Muscle layer of duodenum (tissue), 2 donors: Measurements from ENCODE around the gene KCNQ5.

Source experiments
- H3K27ac ChIP-seq: one replicate; pipeline ENCODE4 v1.7.0; 2013; ENCODE audit warnings: mild to moderate bottlenecking, low read length
- H3K27me3 ChIP-seq: one replicate; pipeline ENCODE4 v1.7.0; 2013; ENCODE audit warnings: low read depth, mild to moderate bottlenecking, control low read depth, low read length
- H3K36me3 ChIP-seq, 2 donors: one replicate each; pipeline ENCODE4 v1.7.0; 2013; ENCODE audit warnings: low read length in 2 of 2, control low read depth in 1 of 2, mild to moderate bottlenecking in 1 of 2; ENCODE audit not compliant: insufficient read depth in 2 of 2, control insufficient read depth in 1 of 2
- H3K4me1 ChIP-seq, 2 donors: one replicate each; pipeline ENCODE4 v1.7.0; 2013; ENCODE audit warnings: low read length in 2 of 2, mild to moderate bottlenecking in 2 of 2, control low read depth in 1 of 2, moderate library complexity in 1 of 2; ENCODE audit not compliant: insufficient read depth in 2 of 2, control insufficient read depth in 1 of 2
- H3K4me3 ChIP-seq, 2 donors: one replicate each; pipeline ENCODE4 v1.7.0; 2013; ENCODE audit warnings: low read length in 2 of 2, low read depth in 1 of 2, mild to moderate bottlenecking in 1 of 2
- H3K9me3 ChIP-seq, 2 donors: one replicate each; pipeline ENCODE4 v1.7.0; 2013; ENCODE audit warnings: low read length in 2 of 2, control low read depth in 1 of 2, mild to moderate bottlenecking in 1 of 2; ENCODE audit not compliant: control insufficient read depth in 1 of 2
- donor health status: healthy.

KCNQ5 gene

GRCh38 chr6:73027691-73028090, 405.8 kb downstream of the KCNQ5 start:
- Histone ChIP-seq H3K4me1 (no peaks in the 10 kb centered on the region), H3K27ac (no peak overlapping the region), H3K36me3 (no peaks in the 10 kb centered on the region), H3K9me3 (no peaks in the 10 kb centered on the region), H3K27me3 (no peaks in the 10 kb centered on the region), H3K4me3 (no peak overlapping the region)

- Histone ChIP-seq H3K4me3 (no peak overlapping the region), H3K27me3 (no peaks in the 10 kb centered on the region), H3K4me1 (no peaks in the 10 kb centered on the region), H3K27ac (no peak overlapping the region), H3K36me3 (no peaks in the 10 kb centered on the region), H3K9me3 (no peaks in the 10 kb centered on the region)
Observed at GRCh38 chr6:73028124-73028766, 406.4 kb downstream of the KCNQ5 start.

DNA sequence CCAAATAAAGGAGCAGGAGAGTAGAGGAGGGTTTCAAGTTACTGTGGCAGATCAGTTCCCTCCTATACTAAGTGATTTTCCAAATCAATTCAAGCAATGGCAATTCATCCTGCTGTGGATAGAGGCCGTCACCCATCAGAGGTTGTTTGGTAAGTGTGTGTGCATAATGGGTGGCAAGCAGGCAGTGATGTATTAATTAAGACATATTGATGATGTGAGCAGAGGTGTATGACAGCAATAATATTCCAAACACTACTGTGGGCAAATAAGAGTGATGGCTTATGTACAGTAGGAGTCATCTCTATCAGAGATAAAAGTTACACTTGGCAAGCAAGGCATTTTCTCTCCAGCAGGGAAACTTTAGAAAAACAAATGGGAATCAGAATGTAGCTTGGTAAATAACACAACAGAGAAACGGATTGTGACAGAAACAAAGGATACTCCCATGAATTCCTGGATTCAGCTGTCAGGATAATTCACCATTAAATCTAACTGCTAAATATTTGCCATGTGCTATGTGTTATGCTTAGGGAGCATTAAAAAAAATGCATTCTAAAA, 407.1 kb downstream of the KCNQ5 start:
- H3K9me3 ChIP-seq, result no peaks in the 10 kb centered on the region
- H3K36me3 ChIP-seq, result no peaks in the 10 kb centered on the region
- no peak overlapping the region for H3K27ac ChIP-seq
- H3K27me3 ChIP-seq, result no peaks in the 10 kb centered on the region
- no peak overlapping the region for H3K4me3 ChIP-seq
- no peaks in the 10 kb centered on the region for H3K4me1 ChIP-seq

- no peaks in the 10 kb centered on the region for H3K9me3 ChIP-seq
Observed at GRCh38 chr6:73030257-73030656, 408.4 kb downstream of the KCNQ5 start.

GRCh38 chr6:73030791-73031782, 409.2 kb downstream of the KCNQ5 start:
- H3K36me3 ChIP-seq, result no peaks in the 10 kb centered on the region
- no peak overlapping the region for H3K27ac ChIP-seq
- no peak overlapping the region for H3K4me3 ChIP-seq
- no peaks in the 10 kb centered on the region for H3K9me3 ChIP-seq
- no peaks in the 10 kb centered on the region for H3K27me3 ChIP-seq
- no peaks in the 10 kb centered on the region for H3K4me1 ChIP-seq

More at GRCh38 chr6:73030257-73030656, 408.4 kb downstream of the KCNQ5 start:
- Histone ChIP-seq H3K27me3 (no peaks in the 10 kb centered on the region), H3K4me3 (no peak overlapping the region), H3K27ac (no peak overlapping the region), H3K4me1 (no peaks in the 10 kb centered on the region), H3K36me3 (no peaks in the 10 kb centered on the region)

GRCh38 chr6:73032586-73032985, 410.7 kb downstream of the KCNQ5 start:
- no peaks in the 10 kb centered on the region for H3K9me3 ChIP-seq
- H3K4me1 ChIP-seq, result no peaks in the 10 kb centered on the region
- no peaks in the 10 kb centered on the region for H3K36me3 ChIP-seq
- H3K4me3 ChIP-seq, result no peak overlapping the region
- H3K27ac ChIP-seq, result no peak overlapping the region
- no peaks in the 10 kb centered on the region for H3K27me3 ChIP-seq

DNA sequence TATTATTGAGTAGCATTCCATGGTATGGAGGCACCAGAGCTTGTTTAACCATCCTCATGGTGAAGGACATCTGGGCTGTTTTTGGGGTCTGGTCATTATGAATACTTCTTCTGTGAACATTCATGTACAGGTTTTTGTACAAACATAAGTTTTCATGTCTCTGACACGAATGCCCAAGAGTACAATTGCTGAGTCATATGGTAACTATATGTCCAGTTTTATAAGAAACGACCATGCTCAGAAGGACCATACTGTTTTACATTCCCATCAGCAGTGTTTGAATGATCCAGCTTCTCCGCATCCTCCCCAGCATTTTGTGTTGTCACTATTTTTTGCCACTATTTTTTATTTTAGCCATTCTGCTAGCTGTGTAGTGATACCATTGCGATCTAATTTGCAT, 414.8 kb downstream of the KCNQ5 start:
- Histone ChIP-seq H3K9me3 (no peaks in the 10 kb centered on the region), H3K36me3 (no peaks in the 10 kb centered on the region), H3K4me3 (no peak overlapping the region), H3K27ac (no peak overlapping the region), H3K27me3 (no peaks in the 10 kb centered on the region), H3K4me1 (no peaks in the 10 kb centered on the region)

- H3K4me1 ChIP-seq, result no peaks in the 10 kb centered on the region
- H3K9me3 ChIP-seq, result no peaks in the 10 kb centered on the region
- H3K4me3 ChIP-seq, result no peak overlapping the region
- H3K27ac ChIP-seq, result no peak overlapping the region
- no peaks in the 10 kb centered on the region for H3K36me3 ChIP-seq
- no peaks in the 10 kb centered on the region for H3K27me3 ChIP-seq
Observed at GRCh38 chr6:73041051-73041450, 419.2 kb downstream of the KCNQ5 start.

GRCh38 chr6:73042892-73043291, 421.0 kb downstream of the KCNQ5 start:
- Histone ChIP-seq H3K9me3 (no peaks in the 10 kb centered on the region), H3K4me1 (no peaks in the 10 kb centered on the region), H3K27me3 (no peaks in the 10 kb centered on the region), H3K36me3 (no peaks in the 10 kb centered on the region), H3K4me3 (no peak overlapping the region), H3K27ac (no peak overlapping the region)

DNA sequence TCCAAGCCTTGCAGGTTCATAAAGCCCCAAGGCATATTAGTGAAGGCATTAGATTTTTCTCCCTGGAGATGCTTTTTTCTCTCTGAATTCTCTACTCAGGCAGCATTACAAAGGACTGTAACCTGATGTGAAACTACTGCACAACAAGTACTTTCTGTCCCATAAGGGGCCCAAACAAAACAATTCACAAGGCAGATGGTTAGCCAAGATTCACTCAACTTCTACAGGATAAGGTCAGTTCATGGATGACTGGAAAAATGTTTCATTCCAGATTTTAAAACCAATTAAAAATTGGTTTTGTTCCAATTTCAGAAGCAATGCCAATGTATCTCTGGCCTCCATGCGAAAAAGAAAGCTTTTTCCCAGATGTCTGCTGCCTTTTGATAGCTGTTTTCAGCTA, 421.6 kb downstream of the KCNQ5 start:
- no peaks in the 10 kb centered on the region for H3K4me1 ChIP-seq
- H3K9me3 ChIP-seq, result no peaks in the 10 kb centered on the region
- H3K36me3 ChIP-seq, result no peaks in the 10 kb centered on the region
- no peak overlapping the region for H3K4me3 ChIP-seq
- no peaks in the 10 kb centered on the region for H3K27me3 ChIP-seq
- no peak overlapping the region for H3K27ac ChIP-seq

DNA sequence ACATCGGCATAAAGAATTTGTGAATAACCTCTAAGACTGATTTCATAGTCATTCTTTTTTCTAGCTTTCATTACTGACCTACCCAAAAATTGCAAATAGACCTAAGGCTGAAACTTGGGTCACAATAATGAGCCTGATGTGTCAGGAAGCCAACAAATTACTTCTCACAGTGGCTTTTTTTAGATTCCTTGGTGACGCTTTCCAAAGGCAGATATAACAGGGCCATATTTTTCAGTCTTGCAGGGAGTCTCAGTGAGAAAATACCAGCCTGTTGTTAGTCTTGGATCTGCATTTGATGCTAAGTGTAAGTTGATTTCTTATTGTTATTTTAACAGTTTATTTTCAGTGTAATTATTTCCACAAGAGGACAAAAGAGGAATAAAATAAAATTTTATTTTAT, 423.7 kb downstream of the KCNQ5 start:
- H3K27me3 ChIP-seq, result no peaks in the 10 kb centered on the region
- H3K4me1 ChIP-seq, result no peaks in the 10 kb centered on the region
- no peaks in the 10 kb centered on the region for H3K36me3 ChIP-seq
- H3K4me3 ChIP-seq, result no peak overlapping the region
- no peaks in the 10 kb centered on the region for H3K9me3 ChIP-seq
- no peak overlapping the region for H3K27ac ChIP-seq
